Stimulated activated CD4-positive, alpha-beta T cell treated with anti-CD3 and anti-CD28 coated beads, TNF-alpha, amount 100 ng/mL, for 48 hours (primary cell): Measurements from ENCODE around the gene WFIKKN1.

Experiments used
- DNase-seq, 3 donors: peaks; one replicate each; pipeline ENCODE4 v3.0.0-alpha.2; 2020; ENCODE audit warnings: low read depth in 3 of 3

Gene WFIKKN1

GRCh38 chr16:674214-674881 is 43.6 kb downstream of the WFIKKN1 start:
- no peak for DNase-seq

- DNase-seq: no peak
Measured at GRCh38 chr16:674968-675883, 44.4 kb downstream of the WFIKKN1 start, which contains the start of gene RHBDL1. RHBDL1 (plus strand) TSS chr16:675671; CDS start chr16:675791, 120 bp downstream.

GRCh38 chr16:675884-676564 is 45.2 kb downstream of the WFIKKN1 start:
- DNase-seq: no peak

- DNase-seq: no peak
Measured at GRCh38 chr16:676565-676902, 45.7 kb downstream of the WFIKKN1 start.

GRCh38 chr16:676913-677312 is 46.1 kb downstream of the WFIKKN1 start:
- no peak for DNase-seq

GRCh38 chr16:677316-678190 is 46.8 kb downstream of the WFIKKN1 start:
- DNase-seq: no peak

- DNase-seq: no peak
Measured at GRCh38 chr16:678209-678857, 47.5 kb downstream of the WFIKKN1 start.

GRCh38 chr16:678858-679813 is 48.4 kb downstream of the WFIKKN1 start:
- peak in 1 of 3 donors; percentile 37 for DNase-seq

GRCh38 chr16:679814-680624 is 49.2 kb downstream of the WFIKKN1 start, which contains the start of gene STUB1:
STUB1 (plus strand) TSS chr16:680410; CDS start chr16:680526, 116 bp downstream.
- DNase-seq: peak; percentile 84 to 93 (median 87)

GRCh38 chr16:680625-680945 is 49.8 kb downstream of the WFIKKN1 start:
- DNase-seq: no peak

GRCh38 chr16:680967-681745 is 50.4 kb downstream of the WFIKKN1 start:
- DNase-seq: no peak

GRCh38 chr16:681746-682427 is 51.1 kb downstream of the WFIKKN1 start:
- no peak for DNase-seq

GRCh38 chr16:682493-683395 is 52.0 kb downstream of the WFIKKN1 start:
- no peak for DNase-seq

- DNase-seq: no peak
Measured at GRCh38 chr16:683396-684070, 52.7 kb downstream of the WFIKKN1 start.
